GM12801 (cell line): ENCODE measurements around the gene GPR63.

Experiments
- CTCF ChIP-seq: IDR thresholded peaks from one replicate; pipeline ENCODE4 v1.5.1; 2011; ENCODE audit warnings: control low read depth; ENCODE audit not compliant: insufficient read length; ENCODE audit errors: extremely low read depth

Gene GPR63

GRCh38 chr6:96844530-96844929, 7.3 kb upstream of the GPR63 start:
- no peak for TF ChIP-seq CTCF

- TF ChIP-seq CTCF: no peak
Measured at GRCh38 chr6:96841345-96841744, 4.1 kb upstream of the GPR63 start.

- no peak for TF ChIP-seq CTCF
Measured at GRCh38 chr6:96836631-96837080, 621 bp downstream of the GPR63 start.

GRCh38 chr6:96834070-96834469, 3.2 kb downstream of the GPR63 start:
- no peak for TF ChIP-seq CTCF

- TF ChIP-seq CTCF: no peak
Measured at GRCh38 chr6:96832780-96833179, 4.5 kb downstream of the GPR63 start.

GRCh38 chr6:96826865-96827264, 10.4 kb downstream of the GPR63 start:
- no peak for TF ChIP-seq CTCF

GRCh38 chr6:96823743-96824142, 13.5 kb downstream of the GPR63 start:
- no peak for TF ChIP-seq CTCF

GRCh38 chr6:96821034-96821433, 16.2 kb downstream of the GPR63 start:
- TF ChIP-seq CTCF: no peak
